Suprapubic skin (tissue), 4 donors: ENCODE results near the gene CHRNA4. TPM values are rescaled to one million over a fixed set of nuclear protein-coding genes. Genes with fewer than 3 reads are reported as not detected.

Experiments
- DNase-seq, 2 donors: peaks; one replicate each; pipeline ENCODE4 v3.0.0-alpha.2; 2019; ENCODE audit warnings: low spot score in 2 of 2
- H3K27ac ChIP-seq: fragments of 200-600 bp; sonication (generic); one replicate; pipeline ENCODE4 v1.5.1; 2019
- H3K27me3 ChIP-seq: fragments of 200-600 bp; sonication (generic); one replicate; pipeline ENCODE4 v1.5.1; 2019
- H3K36me3 ChIP-seq: fragments of 200-600 bp; sonication (generic); one replicate; pipeline ENCODE4 v1.5.1; 2019
- H3K4me1 ChIP-seq: fragments of 200-600 bp; sonication (generic); one replicate; pipeline ENCODE4 v1.5.1; 2019
- H3K4me3 ChIP-seq: fragments of 200-600 bp; sonication (generic); one replicate; pipeline ENCODE4 v1.5.1; 2019; ENCODE audit warnings: mild to moderate bottlenecking
- H3K9me3 ChIP-seq: fragments of 200-600 bp; sonication (generic); one replicate; pipeline ENCODE4 v1.5.1; 2019
- CTCF ChIP-seq, 2 donors: fragments of 200-600 bp in 1 of 2; fragments of 450-650 bp in 1 of 2; sonication (generic) in 1 of 2; IDR thresholded peaks; one replicate each; pipeline ENCODE4 v1.5.1; 2016 to 2019; ENCODE audit warnings: antibody characterized with exemption in 2 of 2, mild to moderate bottlenecking in 1 of 2, moderate library complexity in 1 of 2
- EP300 ChIP-seq: sonication (generic); formaldehyde crosslinking; IDR thresholded peaks from one replicate; pipeline ENCODE4 v1.6.1; 2017; ENCODE audit warnings: antibody characterized with exemption
- POLR2A ChIP-seq, 2 donors: fragments of 450-650 bp; IDR thresholded peaks; one replicate each; pipeline ENCODE4 v1.6.1; 2017; ENCODE audit warnings: antibody characterized with exemption in 2 of 2, mild to moderate bottlenecking in 2 of 2, moderate library complexity in 2 of 2
- POLR2AphosphoS5 ChIP-seq, 3 donors: sonication (generic); formaldehyde crosslinking; IDR thresholded peaks; one replicate each; pipeline ENCODE4 v1.6.1; 2017; ENCODE audit warnings: antibody characterized with exemption in 3 of 3
- WGBS: methylation state at CpG from one replicate; pipeline ENCODE4 v1.1.5; 2018; 5-methylcytosine and 5-hydroxymethylcytosine counted together
- total RNA-seq, 4 donors: library from RNA; depleted of rRNA; stranded (reverse); fragments of >200 nt; gene quantifications; one replicate each; pipeline ENCODE4 v1.1.0, GENCODE V29; 2016

CHRNA4 gene
- total RNA-seq, 4 donors from 2014 or later = not detected

- Histone ChIP-seq H3K27me3 (peaks cover 59% of the 10 kb centered on the region), H3K4me1 (no peaks in the 10 kb centered on the region), H3K9me3 (no peaks in the 10 kb centered on the region), H3K27ac (no peak overlapping the region), H3K36me3 (no peaks in the 10 kb centered on the region), H3K4me3 (no peak overlapping the region)
- WGBS = 89% methylated on average over 9 of the region's 10 CpGs
- peak in 1 of 2 donors; percentile 59 for DNase-seq
- TF ChIP-seq POLR2AphosphoS5 (IDR thresholded peaks at IDR 0.05) (no peak), POLR2A (IDR thresholded peaks at IDR 0.05) (no peak), CTCF (IDR thresholded peaks at IDR 0.05) (no peak)
Observed at GRCh38 chr20:63325021-63325471, 36.1 kb downstream of the CHRNA4 start.

GRCh38 chr20:63323357-63323981 is 37.7 kb downstream of the CHRNA4 start:
- DNase-seq = peak in 1 of 2 donors; percentile 59
- Histone ChIP-seq H3K9me3 (no peaks in the 10 kb centered on the region), H3K4me1 (no peaks in the 10 kb centered on the region), H3K27me3 (peaks cover 69% of the 10 kb centered on the region), H3K36me3 (no peaks in the 10 kb centered on the region), H3K4me3 (no peak overlapping the region), H3K27ac (no peak overlapping the region)
- 59% methylated on average over 17 of the region's 18 CpGs for WGBS
- no peak for TF ChIP-seq EP300
- no peak for TF ChIP-seq POLR2A (IDR thresholded peaks at IDR 0.05)
- no peak for TF ChIP-seq CTCF (IDR thresholded peaks at IDR 0.05)
- no peak for TF ChIP-seq POLR2AphosphoS5 (IDR thresholded peaks at IDR 0.05)

GRCh38 chr20:63322933-63323273 is 38.2 kb downstream of the CHRNA4 start:
- H3K27ac ChIP-seq = no peak overlapping the region
- H3K9me3 ChIP-seq = no peaks in the 10 kb centered on the region
- 31% methylated on average over 15 of the region's 15 CpGs for WGBS
- no peak overlapping the region for H3K4me3 ChIP-seq
- no peak for DNase-seq
- H3K27me3 ChIP-seq = peaks cover 66% of the 10 kb centered on the region
- TF ChIP-seq POLR2A (IDR thresholded peaks at IDR 0.05) (no peak), POLR2AphosphoS5 (IDR thresholded peaks at IDR 0.05) (no peak), CTCF (IDR thresholded peaks at IDR 0.05) (no peak), EP300 (no peak)
- H3K4me1 ChIP-seq = no peaks in the 10 kb centered on the region
- no peaks in the 10 kb centered on the region for H3K36me3 ChIP-seq

GRCh38 chr20:63322146-63322932 is 38.8 kb downstream of the CHRNA4 start:
- Histone ChIP-seq H3K9me3 (no peaks in the 10 kb centered on the region), H3K4me1 (no peaks in the 10 kb centered on the region), H3K4me3 (no peak overlapping the region), H3K27me3 (peaks cover 66% of the 10 kb centered on the region), H3K36me3 (no peaks in the 10 kb centered on the region), H3K27ac (no peak overlapping the region)
- DNase-seq = peak in 1 of 2 donors; percentile 64
- TF ChIP-seq POLR2A (IDR thresholded peaks at IDR 0.05) (no peak), EP300 (no peak), POLR2AphosphoS5 (IDR thresholded peaks at IDR 0.05) (no peak), CTCF (IDR thresholded peaks at IDR 0.05) (no peak)
- WGBS = 52% methylated on average over 23 of the region's 34 CpGs

GRCh38 chr20:63321148-63321831 is 39.9 kb downstream of the CHRNA4 start:
- H3K4me1 ChIP-seq = no peaks in the 10 kb centered on the region
- no peak for TF ChIP-seq POLR2A (IDR thresholded peaks at IDR 0.05)
- no peak for TF ChIP-seq EP300
- TF ChIP-seq CTCF (IDR thresholded peaks at IDR 0.05) = no peak
- TF ChIP-seq POLR2AphosphoS5 (IDR thresholded peaks at IDR 0.05) = no peak
- WGBS = 27% methylated on average over 3 of the region's 20 CpGs
- DNase-seq = peak in 1 of 2 donors; percentile 71
- H3K4me3 ChIP-seq = no peak overlapping the region
- peaks cover 63% of the 10 kb centered on the region for H3K27me3 ChIP-seq
- H3K27ac ChIP-seq = no peak overlapping the region
- no peaks in the 10 kb centered on the region for H3K36me3 ChIP-seq
- no peaks in the 10 kb centered on the region for H3K9me3 ChIP-seq
